ENCODE measurements around the gene RIMBP2.

- TF ChIP-seq POLR2AphosphoS5 (IDR thresholded peaks at IDR 0.05; ENCODE audit: low read depth, low read length): no peak
- no peak for TF ChIP-seq POLR2A (IDR thresholded peaks at IDR 0.05; ENCODE audit: low read depth, low read length)
- TF ChIP-seq TAF1 (IDR thresholded peaks at IDR 0.05; ENCODE audit: borderline replicate concordance, low read depth, low read length): no peak
Observed at GRCh38 chr12:130421896-130422295, 294.2 kb downstream of the RIMBP2 start.

All from GM12892 (cell line).